Common myeloid progenitor, CD34-positive (primary cell): ENCODE measurements around the gene PRCD.
A peak's percentile ranks its signal among the peaks of the same experiment; 100 is the strongest.
"Not testable (repeated sequence)": the region's sequence is repeated elsewhere in the genome, so short reads cannot be mapped to it uniquely, and the experiment has no call there.

Experiments
- CTCF ChIA-PET: fragments of 350-600 bp; sonication (Branson Sonifier 250); formaldehyde crosslinking; loops from one replicate; lab custom pipeline; 2021; ENCODE audit warnings: antibody characterized with exemption; lab: Charles Lee
- POLR2A ChIA-PET: fragments of 350-600 bp; sonication (Branson Sonifier 250); formaldehyde crosslinking; loops from one replicate; lab custom pipeline; 2021; ENCODE audit warnings: antibody characterized with exemption; lab: Charles Lee
- DNase-seq, 3 donors: peaks; one replicate each; pipeline versions ENCODE4 v3.0.0 to v3.0.0-alpha.2; 2013
- H3K27ac ChIP-seq, 2 experiments: 1 replicate in 1 of 2; 2 replicates in 1 of 2; pipeline ENCODE4 v1.7.0; 2013; ENCODE audit warnings: inconsistent platforms in 2 of 2, low read length in 2 of 2, mild to moderate bottlenecking in 2 of 2, low read depth in 1 of 2, moderate library complexity in 1 of 2; ENCODE audit not compliant: severe bottlenecking in 2 of 2, insufficient read depth in 1 of 2, poor library complexity in 1 of 2
- H3K27me3 ChIP-seq, 5 experiments: replicated peaks in 2 of 5; 1 replicate in 3 of 5; 2 replicates in 2 of 5; pipeline versions ENCODE4 v1.6.1 to v1.7.0; 2013; ENCODE audit warnings: low read length in 4 of 5, mild to moderate bottlenecking in 2 of 5, moderate library complexity in 2 of 5, inconsistent platforms in 1 of 5; ENCODE audit not compliant: insufficient read depth in 5 of 5, control insufficient read depth in 4 of 5
- H3K36me3 ChIP-seq, 4 experiments: 1 replicate in 2 of 4; 2 replicates in 2 of 4; pipeline versions ENCODE4 v1.6.1 to v1.7.0; 2013; ENCODE audit warnings: low read length in 3 of 4, control low read depth in 1 of 4, mild to moderate bottlenecking in 1 of 4; ENCODE audit not compliant: control insufficient read depth in 4 of 4, insufficient read depth in 4 of 4
- H3K4me1 ChIP-seq, 4 experiments: 1 replicate in 3 of 4; 2 replicates in 1 of 4; pipeline versions ENCODE4 v1.6.1 to v1.7.1; 2013; ENCODE audit warnings: low read length in 3 of 4, mild to moderate bottlenecking in 3 of 4, control low read depth in 1 of 4, inconsistent platforms in 1 of 4, moderate library complexity in 1 of 4; ENCODE audit not compliant: control insufficient read depth in 4 of 4, insufficient read depth in 4 of 4; ENCODE audit errors: control extremely low read depth in 1 of 4
- H3K4me3 ChIP-seq, 7 experiments: 1 replicate in 4 of 7; 2 replicates in 3 of 7; pipeline versions ENCODE4 v1.5.1 to v1.7.0; 2013; ENCODE audit warnings: mild to moderate bottlenecking in 7 of 7, low read length in 6 of 7, moderate library complexity in 6 of 7, inconsistent platforms in 2 of 7, low read depth in 2 of 7, control low read depth in 1 of 7; ENCODE audit not compliant: insufficient read depth in 4 of 7, control insufficient read depth in 1 of 7; ENCODE audit errors: extremely low read depth in 1 of 7
- H3K9me3 ChIP-seq, 5 experiments: 1 replicate in 4 of 5; 2 replicates in 1 of 5; pipeline versions ENCODE4 v1.6.1 to v1.7.1; 2013; ENCODE audit warnings: low read length in 4 of 5, mild to moderate bottlenecking in 2 of 5, inconsistent platforms in 1 of 5, low read depth in 1 of 5, moderate library complexity in 1 of 5; ENCODE audit not compliant: control insufficient read depth in 4 of 5, insufficient read depth in 2 of 5; ENCODE audit errors: control extremely low read depth in 1 of 5
- WGBS: methylation state at CpG from one replicate; pipeline ENCODE4 v1.1.5; 2013; ENCODE audit not compliant: insufficient coverage; 5-methylcytosine and 5-hydroxymethylcytosine counted together

PRCD gene

GRCh38 chr17:76554131-76554530, 14.3 kb downstream of the PRCD start:
- ChIA-PET CTCF (interaction anchor here (1.0 to 6.4 kb wide), 5 partner anchors 9 to 140 kb away, joined by 3 to 63 read pairs (median 4); no protein-coding TSS in a partner anchor), POLR2A (no interaction called here)
- Histone ChIP-seq H3K27ac (peak overlapping the region in 1 of 2 experiments; percentile 54), H3K9me3 (no peaks in the 10 kb centered on the region), H3K36me3 (no peaks in the 10 kb centered on the region), H3K4me3 (no peak overlapping the region), H3K27me3 (no peaks in the 10 kb centered on the region), H3K4me1 (peaks cover 19 to 64% (median 54%) of the 10 kb centered on the region in 4 experiments)
- WGBS = 83% methylated on average over 6 of the region's 6 CpGs
- no peak for DNase-seq

- Histone ChIP-seq H3K36me3 (peaks cover 9 to 22% (median 10%) of the 10 kb centered on the region in 4 experiments), H3K9me3 (no peaks in the 10 kb centered on the region), H3K4me1 (peaks cover 13 to 76% (median 58%) of the 10 kb centered on the region in 4 experiments), H3K4me3 (peak overlapping the region; percentile 30 to 99 (median 87)), H3K27ac (peak overlapping the region; percentile 89 to 90), H3K27me3 (no peaks in the 10 kb centered on the region)
- POLR2A ChIA-PET = interaction anchor here (0.7 to 1.6 kb wide), 8 partner anchors 9 to 53 kb away, joined by 3 to 8 read pairs (median 4); no protein-coding TSS in a partner anchor
- WGBS = 46% methylated on average over 22 of the region's 30 CpGs
- CTCF ChIA-PET = interaction anchor here (0.7 to 7.5 kb wide), 19 partner anchors 10 to 157 kb away, joined by 3 to 57 read pairs (median 8); partner anchors contain the start of genes AANAT, PRCD and ST6GALNAC2
- DNase-seq = peak in 2 of 3 donors; percentile 71 to 76
Observed at GRCh38 chr17:76556765-76557367, 17.0 kb downstream of the PRCD start.

GRCh38 chr17:76557368-76558197, 17.7 kb downstream of the PRCD start:
- Histone ChIP-seq H3K4me3 (peak overlapping the region; percentile 30 to 99 (median 87)), H3K27me3 (no peaks in the 10 kb centered on the region), H3K4me1 (peaks cover 13 to 78% (median 57%) of the 10 kb centered on the region in 4 experiments), H3K9me3 (no peaks in the 10 kb centered on the region), H3K27ac (peak overlapping the region; percentile 89 to 90), H3K36me3 (peaks cover 9 to 27% (median 12%) of the 10 kb centered on the region in 4 experiments)
- DNase-seq = peak; percentile 98 to 99 (median 98)
- WGBS = 0% methylated on average over 18 of the region's 55 CpGs
- ChIA-PET CTCF (interaction anchor here (0.6 to 7.5 kb wide), 27 partner anchors 8 to 1148 kb away, joined by 3 to 57 read pairs (median 7); partner anchors contain the start of genes AANAT, PRCD and ST6GALNAC2), POLR2A (interaction anchor here (0.7 to 1.6 kb wide), 9 partner anchors 8 to 53 kb away, joined by 3 to 8 read pairs (median 4); partner anchors contain the start of gene ST6GALNAC2)

GRCh38 chr17:76558198-76559095, 18.6 kb downstream of the PRCD start:
- H3K27me3 ChIP-seq = no peaks in the 10 kb centered on the region
- POLR2A ChIA-PET = interaction anchor here (0.5 to 1.6 kb wide), 5 partner anchors 9 to 108 kb away, joined by 3 to 8 read pairs (median 4); partner anchors contain the start of gene ST6GALNAC2
- CTCF ChIA-PET = interaction anchor here (0.6 to 7.5 kb wide), 25 partner anchors 9 to 1149 kb away, joined by 3 to 57 read pairs (median 7); partner anchors contain the start of genes AANAT, PRCD and ST6GALNAC2
- H3K4me3 ChIP-seq = peak overlapping the region; percentile 28 to 99 (median 87)
- H3K36me3 ChIP-seq = peaks cover 12 to 31% (median 14%) of the 10 kb centered on the region in 4 experiments
- peak overlapping the region; percentile 73 to 89 for H3K27ac ChIP-seq
- 0% methylated on average over 5 of the region's 14 CpGs for WGBS
- H3K4me1 ChIP-seq = peaks cover 13 to 78% (median 55%) of the 10 kb centered on the region in 4 experiments
- no peaks in the 10 kb centered on the region for H3K9me3 ChIP-seq
- DNase-seq = peak in 1 of 3 donors; percentile 34

GRCh38 chr17:76559460-76559859, 19.6 kb downstream of the PRCD start:
- Histone ChIP-seq H3K4me3 (peak overlapping the region in 3 of 7 experiments; percentile 97 to 99 (median 98)), H3K4me1 (peaks cover 13 to 69% (median 47%) of the 10 kb centered on the region in 4 experiments), H3K36me3 (peaks cover 12 to 33% (median 15%) of the 10 kb centered on the region in 4 experiments), H3K27ac (peak overlapping the region in 1 of 2 experiments; percentile 89)
- ChIA-PET CTCF (interaction anchor here (1.0 to 7.5 kb wide), 12 partner anchors 8 to 64 kb away, joined by 3 to 57 read pairs (median 11); partner anchors contain the start of gene ST6GALNAC2), POLR2A (interaction anchor here (1.1 kb wide), 1 partner anchor 32 kb away, joined by 3 read pairs; no protein-coding TSS in a partner anchor)
- DNase-seq, H3K27me3 ChIP-seq, H3K9me3 ChIP-seq: not testable (repeated sequence)
- WGBS = 100% methylated on average over 2 of the region's 7 CpGs
